ENCODE measurements around the gene UBE2G2.

UBE2G2 gene

DNA sequence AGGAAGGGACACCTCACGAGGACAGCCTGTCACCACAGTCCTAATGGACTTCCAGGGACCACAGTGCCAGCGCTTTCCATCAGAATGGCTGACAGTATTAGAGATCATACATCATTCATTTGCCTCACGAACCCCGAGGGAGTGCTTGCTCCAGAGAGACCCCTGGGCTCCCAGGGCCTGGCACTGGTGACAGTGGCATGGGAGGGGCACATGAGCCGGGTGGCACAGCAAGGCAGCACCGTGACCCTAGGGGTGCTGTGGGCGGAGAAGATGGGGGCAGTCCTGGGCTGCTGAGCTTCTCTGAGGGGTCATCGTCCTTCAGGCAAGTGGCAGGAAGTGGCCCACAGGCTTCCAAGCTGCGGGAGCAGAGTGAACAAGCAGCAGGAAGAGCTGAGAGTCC, 73.9 kb downstream of the UBE2G2 start:
- no peak for DNase-seq (ENCODE audit: low read depth in 2 of 2)

DNA sequence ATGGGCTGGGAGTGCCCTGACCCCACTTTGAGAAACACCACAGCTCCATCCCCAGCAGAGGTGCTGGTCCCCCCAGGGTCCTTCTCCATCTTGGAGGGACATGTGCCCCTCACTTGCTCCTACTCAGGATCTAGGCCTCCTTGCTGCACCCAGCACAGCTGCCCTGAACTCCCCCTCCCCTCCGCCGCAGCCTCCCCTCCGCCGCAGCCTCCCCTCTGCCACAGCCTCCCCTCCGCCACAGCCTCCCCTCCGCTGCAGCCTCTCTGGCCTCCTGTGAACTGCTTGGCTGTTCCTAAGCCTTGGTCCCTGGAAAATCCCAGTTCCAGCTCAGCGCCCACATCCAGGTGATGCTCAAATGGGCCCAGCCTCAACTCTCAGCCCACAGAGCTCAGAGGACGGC, 74.3 kb downstream of the UBE2G2 start:
- no peak for DNase-seq (ENCODE audit: low read depth in 2 of 2)

DNA sequence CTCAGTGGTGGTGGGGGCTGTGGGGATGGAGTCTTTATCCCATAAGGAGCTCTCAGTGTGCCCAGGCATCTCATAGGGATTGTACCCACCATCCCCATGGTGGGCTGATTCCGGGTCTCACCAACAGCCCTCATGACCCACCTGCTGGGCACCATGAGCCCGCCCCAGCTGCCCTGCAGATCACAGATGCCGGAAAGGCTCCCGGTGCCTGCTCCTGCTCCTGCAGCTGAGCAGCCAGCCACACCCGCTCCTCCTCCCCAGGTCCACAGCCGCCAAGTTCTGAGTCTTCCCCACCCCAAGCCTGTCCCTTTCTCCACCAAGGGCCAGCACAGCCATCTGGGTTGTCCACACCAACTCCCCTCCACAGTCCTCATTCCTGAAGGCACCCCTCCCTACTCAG, 74.8 kb downstream of the UBE2G2 start:
- DNase-seq (ENCODE audit: low read depth in 2 of 2): no peak

DNA sequence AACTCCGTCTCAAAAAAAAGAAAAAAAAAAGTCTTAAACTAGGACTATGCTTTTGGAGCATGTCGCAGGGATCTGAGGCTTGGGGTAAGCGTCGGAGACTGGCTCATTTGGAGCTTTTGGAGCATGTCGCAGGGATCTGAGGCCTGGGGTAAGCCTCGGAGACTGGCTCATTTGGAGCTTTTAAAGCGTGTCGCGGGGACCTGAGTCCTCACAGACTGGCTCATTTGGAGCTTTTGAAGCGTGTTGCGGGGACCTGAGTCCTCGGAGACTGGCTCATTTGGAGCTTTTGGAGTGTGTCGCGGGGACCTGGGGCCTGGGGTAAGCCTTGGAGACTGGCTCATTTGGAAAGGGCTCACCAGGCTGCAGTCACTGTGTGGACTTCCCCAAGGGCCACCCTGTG, 76.7 kb downstream of the UBE2G2 start:
- DNase-seq (ENCODE audit: low read depth in 2 of 2): no peak

DNA sequence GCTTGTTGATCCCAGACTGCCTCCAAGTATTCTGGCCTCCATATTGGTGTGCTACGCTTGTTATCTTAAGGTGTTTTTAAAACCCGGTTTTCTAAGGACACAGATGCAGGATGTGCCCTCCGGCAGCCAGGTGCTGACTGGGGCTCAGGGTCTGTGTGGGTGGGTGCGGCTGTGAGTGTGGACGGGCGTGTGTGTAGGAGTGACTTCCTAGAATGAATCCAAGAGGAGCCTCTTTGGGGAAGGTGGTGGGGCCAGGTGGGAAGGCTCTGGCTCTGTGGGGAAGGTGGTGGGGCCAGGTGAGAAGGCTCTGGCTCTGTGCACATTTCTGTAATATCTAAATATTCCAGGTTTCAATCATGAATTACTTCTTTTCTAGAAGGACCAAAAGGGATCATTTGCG, 77.4 kb downstream of the UBE2G2 start:
- DNase-seq (ENCODE audit: low read depth in 2 of 2): no peak

DNA sequence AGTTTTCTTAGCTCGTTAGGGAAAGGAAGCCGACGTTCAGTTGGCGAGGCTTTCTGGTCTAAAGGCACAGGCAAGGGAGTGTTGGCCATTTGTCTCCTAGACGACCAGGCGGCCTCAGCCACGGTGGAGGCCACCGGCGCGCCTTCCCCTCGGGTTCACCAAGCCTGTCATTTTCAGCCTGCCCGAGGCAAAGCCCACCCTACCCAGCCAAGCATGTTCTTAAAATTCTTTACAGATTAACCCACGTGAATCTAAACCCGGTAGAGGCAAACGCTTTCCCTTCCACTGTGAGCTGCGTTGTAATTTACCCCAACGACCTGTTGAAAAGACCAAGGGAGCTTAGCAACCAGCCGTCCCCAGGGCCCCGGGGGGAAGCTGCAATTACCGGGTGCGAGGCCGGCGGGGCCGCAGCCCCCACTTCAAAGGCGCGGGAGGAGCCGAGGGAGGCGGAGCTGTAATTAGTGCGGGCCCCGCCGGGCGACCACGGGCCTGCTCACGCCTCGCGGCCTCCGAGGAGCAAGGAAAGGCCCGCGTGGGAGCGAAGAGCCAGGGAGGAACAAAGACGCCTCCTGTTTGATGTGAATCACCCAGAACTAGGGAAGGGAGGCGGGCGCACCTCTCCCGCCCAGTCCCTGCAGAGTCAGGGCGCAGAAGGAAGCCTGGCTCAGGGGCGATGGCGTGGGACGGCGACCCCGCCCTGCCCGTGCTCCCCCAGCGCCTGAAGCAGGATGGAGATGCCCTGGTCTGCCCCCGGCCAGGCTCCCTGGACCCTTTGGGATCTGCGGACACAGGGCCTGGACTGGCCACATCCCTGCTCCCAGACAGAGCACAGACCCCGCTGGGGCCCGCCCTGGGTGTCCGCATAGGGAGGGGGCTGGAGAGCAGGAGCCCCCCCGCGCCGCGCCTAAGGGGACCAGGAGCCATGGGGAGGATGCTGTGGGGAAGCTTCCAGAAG, 78.2 kb downstream of the UBE2G2 start:
- DNase-seq (ENCODE audit: low read depth in 2 of 2): no peak

DNA sequence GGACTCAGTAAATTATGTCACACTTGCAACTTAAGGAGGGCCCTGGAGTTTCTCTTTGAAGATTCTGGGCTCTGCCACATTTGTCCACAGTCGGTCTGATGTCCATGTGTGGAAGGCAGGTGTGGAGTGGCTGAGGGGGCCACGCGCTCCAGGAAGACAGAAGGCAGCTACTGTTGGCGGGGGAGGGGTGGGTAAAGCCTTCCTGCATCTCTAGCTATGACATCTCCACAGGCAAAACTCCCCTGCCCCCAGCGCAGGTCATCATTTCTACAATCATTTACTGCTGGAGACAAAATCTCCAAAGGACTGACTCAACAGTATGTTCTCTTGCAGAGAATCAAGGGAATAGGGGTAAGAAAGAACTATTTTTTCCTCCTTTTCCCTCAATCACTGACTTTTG, 78.9 kb downstream of the UBE2G2 start:
- no peak for DNase-seq (ENCODE audit: low read depth in 2 of 2)

DNA sequence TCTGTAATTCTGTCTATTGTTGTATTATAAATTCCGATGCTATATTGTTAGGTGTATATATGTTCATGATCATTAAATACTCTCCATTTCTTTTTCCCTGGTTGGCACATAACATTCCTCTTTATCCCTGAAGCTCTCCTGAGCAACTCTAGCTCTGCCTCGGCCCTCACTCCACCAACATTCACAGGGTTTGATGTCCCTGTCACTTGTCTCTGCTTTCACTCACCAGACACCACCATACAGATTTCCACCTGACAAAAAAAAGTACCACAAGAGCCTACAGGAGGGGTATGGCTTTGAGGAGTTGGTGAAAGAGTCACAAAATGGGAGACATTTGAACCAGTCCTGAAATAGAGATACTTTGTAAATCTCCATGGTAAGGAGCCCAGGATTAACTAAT, 81.5 kb downstream of the UBE2G2 start:
- no peak for DNase-seq (ENCODE audit: low read depth in 2 of 2)

All from fibroblast of skin of left quadriceps (primary cell).